ENCODE results near the gene DAND5. TPM values are rescaled to one million over a fixed set of nuclear protein-coding genes. Genes with fewer than 3 reads are reported as not detected.

DAND5 gene, protein sequence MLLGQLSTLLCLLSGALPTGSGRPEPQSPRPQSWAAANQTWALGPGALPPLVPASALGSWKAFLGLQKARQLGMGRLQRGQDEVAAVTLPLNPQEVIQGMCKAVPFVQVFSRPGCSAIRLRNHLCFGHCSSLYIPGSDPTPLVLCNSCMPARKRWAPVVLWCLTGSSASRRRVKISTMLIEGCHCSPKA
- 0.16 TPM in 1 of 3 replicates, not detected in the others for total RNA-seq

GRCh38 chr19:12969292-12969988, at the start of gene DAND5:
TSS of gene DAND5 (plus strand) at chr19:12969576. CDS start at chr19:12969661, 85 bp downstream.
- TF ChIP-seq, protein P1, sequence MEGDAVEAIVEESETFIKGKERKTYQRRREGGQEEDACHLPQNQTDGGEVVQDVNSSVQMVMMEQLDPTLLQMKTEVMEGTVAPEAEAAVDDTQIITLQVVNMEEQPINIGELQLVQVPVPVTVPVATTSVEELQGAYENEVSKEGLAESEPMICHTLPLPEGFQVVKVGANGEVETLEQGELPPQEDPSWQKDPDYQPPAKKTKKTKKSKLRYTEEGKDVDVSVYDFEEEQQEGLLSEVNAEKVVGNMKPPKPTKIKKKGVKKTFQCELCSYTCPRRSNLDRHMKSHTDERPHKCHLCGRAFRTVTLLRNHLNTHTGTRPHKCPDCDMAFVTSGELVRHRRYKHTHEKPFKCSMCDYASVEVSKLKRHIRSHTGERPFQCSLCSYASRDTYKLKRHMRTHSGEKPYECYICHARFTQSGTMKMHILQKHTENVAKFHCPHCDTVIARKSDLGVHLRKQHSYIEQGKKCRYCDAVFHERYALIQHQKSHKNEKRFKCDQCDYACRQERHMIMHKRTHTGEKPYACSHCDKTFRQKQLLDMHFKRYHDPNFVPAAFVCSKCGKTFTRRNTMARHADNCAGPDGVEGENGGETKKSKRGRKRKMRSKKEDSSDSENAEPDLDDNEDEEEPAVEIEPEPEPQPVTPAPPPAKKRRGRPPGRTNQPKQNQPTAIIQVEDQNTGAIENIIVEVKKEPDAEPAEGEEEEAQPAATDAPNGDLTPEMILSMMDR (IDR thresholded peaks at IDR 0.05; ENCODE audit: unreplicated experiment), result no peak
- no peak for DNase-seq (ENCODE audit: low spot score in 2 of 2, unreplicated experiment in 2 of 2)
- H3K27ac Mint-ChIP-seq, result peak within 1 kb of the TSS; percentile 2
- no peaks in the 10 kb centered on the region for H3K9me3 Mint-ChIP-seq
- peaks cover 8% of the 10 kb centered on the region for H3K4me1 Mint-ChIP-seq
- no peaks in the 10 kb centered on the region for H3K36me3 Mint-ChIP-seq
- H3K27me3 Mint-ChIP-seq (ENCODE audit: low read depth), result peaks cover 12% of the 10 kb centered on the region
- H3K4me3 Mint-ChIP-seq, result no peak within 1 kb of the TSS

- Mint-ChIP-seq H3K4me3 (no peak overlapping the region), H3K9me3 (no peaks in the 10 kb centered on the region), H3K36me3 (peaks cover 19% of the 10 kb centered on the region), H3K27me3 (ENCODE audit: low read depth) (no peaks in the 10 kb centered on the region), H3K27ac (peak overlapping the region; percentile 96), H3K4me1 (peaks cover 10% of the 10 kb centered on the region)
- no peak for DNase-seq (ENCODE audit: low spot score in 2 of 2, unreplicated experiment in 2 of 2)
- TF ChIP-seq, protein P1 (IDR thresholded peaks at IDR 0.05; ENCODE audit: unreplicated experiment), result no peak
Measured at GRCh38 chr19:12921047-12921446, 48.3 kb upstream of the DAND5 start.

- H3K4me3 Mint-ChIP-seq, result no peak overlapping the region
- peaks cover 27% of the 10 kb centered on the region for H3K36me3 Mint-ChIP-seq
- no peaks in the 10 kb centered on the region for H3K27me3 Mint-ChIP-seq (ENCODE audit: low read depth)
- no peak for DNase-seq (ENCODE audit: low spot score in 2 of 2, unreplicated experiment in 2 of 2)
- peaks cover 10% of the 10 kb centered on the region for H3K4me1 Mint-ChIP-seq
- H3K27ac Mint-ChIP-seq, result no peak overlapping the region
- TF ChIP-seq, protein P1 (IDR thresholded peaks at IDR 0.05; ENCODE audit: unreplicated experiment), result no peak
- no peaks in the 10 kb centered on the region for H3K9me3 Mint-ChIP-seq
Measured at GRCh38 chr19:12922959-12923358, 46.4 kb upstream of the DAND5 start.

DNA sequence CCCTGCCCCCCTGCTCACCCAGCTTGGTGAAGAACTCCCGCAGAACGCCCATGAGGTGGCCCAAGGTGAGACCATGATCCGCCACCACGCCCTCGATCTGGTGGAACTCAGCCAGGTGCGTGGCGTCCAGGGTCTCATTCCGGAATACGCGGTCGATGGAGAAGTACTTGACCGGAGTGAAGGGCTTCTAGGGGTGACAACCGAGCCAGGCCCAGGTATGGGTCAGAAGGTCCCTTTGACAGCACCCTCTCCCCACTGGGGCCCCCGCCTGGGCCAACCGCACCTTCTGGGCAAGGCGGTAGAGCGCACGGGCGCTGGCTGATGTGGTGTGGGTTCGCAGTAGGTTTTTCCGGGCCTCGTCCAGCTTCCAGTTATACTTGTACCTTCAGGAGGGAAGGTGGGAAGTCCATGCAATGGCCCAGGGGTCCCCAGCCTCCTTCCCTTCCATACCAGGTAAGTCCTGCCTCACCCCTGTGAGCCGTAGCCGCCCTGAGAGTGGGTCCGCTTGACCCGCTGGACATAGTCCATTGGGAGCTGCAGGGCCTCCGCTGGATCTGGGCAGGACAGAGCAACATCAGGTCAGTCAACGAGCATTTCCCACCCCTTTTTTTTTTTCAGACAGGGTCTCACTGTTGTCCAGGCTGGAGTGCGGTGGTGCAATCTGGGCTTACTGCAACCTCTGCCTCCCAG, 44.6 kb upstream of the DAND5 start:
- H3K36me3 Mint-ChIP-seq, result peaks cover 36% of the 10 kb centered on the region
- no peak overlapping the region for H3K27ac Mint-ChIP-seq
- TF ChIP-seq, protein P1 (IDR thresholded peaks at IDR 0.05; ENCODE audit: unreplicated experiment), result no peak
- H3K27me3 Mint-ChIP-seq (ENCODE audit: low read depth), result no peaks in the 10 kb centered on the region
- no peak overlapping the region for H3K4me3 Mint-ChIP-seq
- DNase-seq (ENCODE audit: low spot score in 2 of 2, unreplicated experiment in 2 of 2), result no peak
- no peaks in the 10 kb centered on the region for H3K9me3 Mint-ChIP-seq
- peaks cover 3% of the 10 kb centered on the region for H3K4me1 Mint-ChIP-seq

DNA sequence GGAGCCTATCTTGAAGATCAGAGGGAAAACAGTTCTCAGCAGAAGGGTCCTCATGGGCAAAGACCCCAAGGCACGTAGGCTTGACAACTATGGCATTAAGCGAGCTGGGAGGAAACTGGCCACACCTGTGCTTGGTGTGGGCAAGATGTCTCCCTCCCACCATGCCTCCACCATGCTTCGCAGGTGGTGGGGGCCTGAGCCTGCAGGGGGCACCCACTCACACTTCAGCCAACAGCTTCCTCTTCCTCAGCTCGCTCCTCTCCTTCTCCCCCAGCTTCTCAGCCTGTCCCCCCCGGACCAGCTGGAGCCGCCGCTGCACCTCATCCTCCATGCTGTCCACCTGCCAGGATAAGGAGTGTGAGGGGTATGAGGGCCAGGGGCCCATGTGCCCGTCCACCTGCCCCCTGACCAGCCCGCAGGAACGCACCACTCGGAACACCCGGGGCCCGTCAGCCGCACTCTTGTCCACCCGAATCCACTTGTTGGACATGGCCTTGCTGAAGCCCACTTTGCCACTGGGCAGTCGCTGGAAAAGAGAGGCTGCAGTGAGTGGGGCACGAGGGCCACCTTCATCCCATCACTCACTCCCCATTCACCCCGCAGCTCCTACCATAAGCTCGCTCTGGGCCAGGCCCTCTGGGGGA, 39.3 kb upstream of the DAND5 start:
- H3K27me3 Mint-ChIP-seq (ENCODE audit: low read depth), result no peaks in the 10 kb centered on the region
- H3K9me3 Mint-ChIP-seq, result no peaks in the 10 kb centered on the region
- DNase-seq (ENCODE audit: low spot score in 2 of 2, unreplicated experiment in 2 of 2), result no peak
- no peak overlapping the region for H3K4me3 Mint-ChIP-seq
- TF ChIP-seq, protein P1 (IDR thresholded peaks at IDR 0.05; ENCODE audit: unreplicated experiment), result no peak
- H3K27ac Mint-ChIP-seq, result no peak overlapping the region
- H3K36me3 Mint-ChIP-seq, result peaks cover 17% of the 10 kb centered on the region
- H3K4me1 Mint-ChIP-seq, result peaks cover 15% of the 10 kb centered on the region
